Astrocyte (in vitro differentiated cells and primary cell): Measurements from ENCODE around the gene CDYL. TPM values are rescaled to one million over a fixed set of nuclear protein-coding genes. Genes with fewer than 3 reads are reported as not detected.

Experiments
- DNase-seq: peaks from one replicate; pipeline ENCODE4 v3.0.0-alpha.2; 2010; ENCODE audit warnings: low read depth
- FAIRE-seq: peaks from 2 replicates; lab custom pipeline; 2011; peaks lifted over from hg19 to GRCh38; lab: Jason Lieb, UNC
- H2AFZ ChIP-seq: 2 replicates; pipeline ENCODE4 v1.6.0; 2012; ENCODE audit warnings: low read depth, low read length, inconsistent platforms
- H3K27ac ChIP-seq: 2 replicates; pipeline ENCODE4 v1.5.1; 2011; ENCODE audit warnings: low read depth, low read length, inconsistent platforms
- H3K27me3 ChIP-seq: 2 replicates; pipeline ENCODE4 v1.6.0; 2011; ENCODE audit warnings: low read length, inconsistent platforms; ENCODE audit not compliant: insufficient read depth
- H3K36me3 ChIP-seq: 2 replicates; pipeline ENCODE4 v1.5.1; 2011; ENCODE audit warnings: low read length, inconsistent platforms; ENCODE audit not compliant: insufficient read depth
- H3K4me1 ChIP-seq: 2 replicates; pipeline ENCODE4 v1.5.1; 2011; ENCODE audit warnings: low read length, inconsistent platforms; ENCODE audit not compliant: insufficient read depth
- H3K4me2 ChIP-seq: 2 replicates; pipeline ENCODE4 v1.6.0; 2012; ENCODE audit warnings: low read length, inconsistent platforms
- H3K4me3 ChIP-seq: 2 replicates; pipeline ENCODE4 v1.5.1; 2011; ENCODE audit warnings: low read depth, mild to moderate bottlenecking, low read length, inconsistent platforms; ENCODE audit not compliant: insufficient read depth
- H3K79me2 ChIP-seq: 2 replicates; pipeline ENCODE4 v1.6.0; 2012; ENCODE audit warnings: mild to moderate bottlenecking, low read length, inconsistent platforms; ENCODE audit not compliant: insufficient read depth
- H3K9ac ChIP-seq: 2 replicates; pipeline ENCODE4 v1.6.0; 2012; ENCODE audit warnings: mild to moderate bottlenecking, low read length, inconsistent platforms
- H3K9me3 ChIP-seq: 2 replicates; pipeline ENCODE4 v1.5.1; 2012; ENCODE audit warnings: low read depth, mild to moderate bottlenecking, low read length, inconsistent platforms; ENCODE audit not compliant: insufficient read depth
- H4K20me1 ChIP-seq: 2 replicates; pipeline ENCODE4 v1.6.0; 2012; ENCODE audit warnings: low read length, inconsistent platforms; ENCODE audit not compliant: insufficient read depth
- H3K27ac Mint-ChIP-seq: one replicate; pipeline ENCODE4 v1.8.0; 2021; ENCODE audit warnings: mild to moderate bottlenecking, mixed read lengths; ENCODE audit not compliant: unreplicated experiment
- H3K27me3 Mint-ChIP-seq: one replicate; pipeline ENCODE4 v1.8.0; 2021; ENCODE audit warnings: low read depth, mixed read lengths; ENCODE audit not compliant: unreplicated experiment
- H3K36me3 Mint-ChIP-seq: one replicate; pipeline ENCODE4 v1.8.0; 2021; ENCODE audit warnings: low read depth, mixed read lengths; ENCODE audit not compliant: unreplicated experiment
- H3K4me1 Mint-ChIP-seq: one replicate; pipeline ENCODE4 v1.8.0; 2021; ENCODE audit warnings: low read depth, mixed read lengths; ENCODE audit not compliant: unreplicated experiment
- H3K4me3 Mint-ChIP-seq: one replicate; pipeline ENCODE4 v1.8.0; 2021; ENCODE audit warnings: mild to moderate bottlenecking, moderate library complexity, mixed read lengths; ENCODE audit not compliant: unreplicated experiment
- H3K9me3 Mint-ChIP-seq: one replicate; pipeline ENCODE4 v1.8.0; 2021; ENCODE audit warnings: mild to moderate bottlenecking, mixed read lengths; ENCODE audit not compliant: unreplicated experiment
- CTCF ChIP-seq: IDR thresholded peaks from 2 replicates; pipeline ENCODE4 v1.5.1; 2011; ENCODE audit warnings: low read depth, mild to moderate bottlenecking, inconsistent platforms, low read length, moderate library complexity; ENCODE audit not compliant: insufficient read depth
- EZH2 ChIP-seq: IDR thresholded peaks from 2 replicates; pipeline ENCODE4 v1.6.1; 2012; ENCODE audit warnings: mild to moderate bottlenecking, low read length, inconsistent platforms; ENCODE audit not compliant: insufficient read depth
- total RNA-seq: library from RNA; stranded (reverse); gene quantifications from 2 replicates; pipeline ENCODE4 v1.2.1, GENCODE V29; 2021

The CDYL gene
- total RNA-seq, 1 donor from 2014 or later: 87.1 TPM

- Mint-ChIP-seq H3K27me3 (no peaks in the 10 kb centered on the region), H3K36me3 (peaks cover 20% of the 10 kb centered on the region), H3K9me3 (peaks cover 3% of the 10 kb centered on the region), H3K4me1 (no peaks in the 10 kb centered on the region), H3K27ac (no peak overlapping the region), H3K4me3 (no peak overlapping the region)
- TF ChIP-seq CTCF: no peak
- no peaks in the 10 kb centered on the region for H3K4me1 ChIP-seq
- H3K4me2 ChIP-seq: no peak overlapping the region
- H3K9ac ChIP-seq: no peak overlapping the region
- H3K27me3 ChIP-seq: no peaks in the 10 kb centered on the region
- H2AFZ ChIP-seq: no peak overlapping the region
- H3K36me3 ChIP-seq: no peaks in the 10 kb centered on the region
- H3K4me3 ChIP-seq: no peak overlapping the region
- no peak for DNase-seq
- no peaks in the 10 kb centered on the region for H3K79me2 ChIP-seq
- no peak for FAIRE-seq
- peaks cover 10% of the 10 kb centered on the region for H4K20me1 ChIP-seq
- H3K9me3 ChIP-seq: no peaks in the 10 kb centered on the region
- no peak overlapping the region for H3K27ac ChIP-seq
These were observed 123.2 kb downstream of the CDYL start for GRCh38 chr6:4899249-4900034.

- Histone ChIP-seq H3K9ac (no peak overlapping the region), H3K9me3 (no peaks in the 10 kb centered on the region), H4K20me1 (peaks cover 10% of the 10 kb centered on the region), H3K4me2 (no peak overlapping the region), H2AFZ (no peak overlapping the region), H3K4me1 (no peaks in the 10 kb centered on the region), H3K79me2 (peaks cover 3% of the 10 kb centered on the region), H3K27ac (no peak overlapping the region), H3K4me3 (no peak overlapping the region), H3K36me3 (no peaks in the 10 kb centered on the region), H3K27me3 (no peaks in the 10 kb centered on the region)
- Mint-ChIP-seq H3K4me1 (no peaks in the 10 kb centered on the region), H3K4me3 (no peak overlapping the region), H3K9me3 (peaks cover 3% of the 10 kb centered on the region), H3K27me3 (no peaks in the 10 kb centered on the region), H3K36me3 (peaks cover 19% of the 10 kb centered on the region), H3K27ac (no peak overlapping the region)
- no peak for DNase-seq
- TF ChIP-seq EZH2 (no peak), CTCF (no peak)
- FAIRE-seq: no peak
These were observed 125.3 kb downstream of the CDYL start for GRCh38 chr6:4901386-4902061.

- Histone ChIP-seq H3K4me2 (no peak overlapping the region), H2AFZ (no peak overlapping the region), H3K9me3 (no peaks in the 10 kb centered on the region), H3K4me1 (no peaks in the 10 kb centered on the region), H3K27me3 (no peaks in the 10 kb centered on the region), H3K27ac (no peak overlapping the region), H3K36me3 (no peaks in the 10 kb centered on the region), H3K9ac (no peak overlapping the region), H3K4me3 (no peak overlapping the region), H3K79me2 (peaks cover 3% of the 10 kb centered on the region), H4K20me1 (peaks cover 14% of the 10 kb centered on the region)
- peaks cover under 1% of the 10 kb centered on the region for H3K4me1 Mint-ChIP-seq
- DNase-seq (no peak), FAIRE-seq (no peak)
- no peaks in the 10 kb centered on the region for H3K27me3 Mint-ChIP-seq
- no peak for TF ChIP-seq EZH2
- peaks cover 3% of the 10 kb centered on the region for H3K9me3 Mint-ChIP-seq
- no peak overlapping the region for H3K27ac Mint-ChIP-seq
- no peak overlapping the region for H3K4me3 Mint-ChIP-seq
- H3K36me3 Mint-ChIP-seq: peaks cover 19% of the 10 kb centered on the region
These were observed 126.2 kb downstream of the CDYL start for GRCh38 chr6:4902363-4902762.
